IPS-18c (cell line): ENCODE measurements around the gene ABCC1.

Source experiments
- H3K4me3 ChIP-seq: 2 replicates; pipeline ENCODE4 v1.7.0; 2013; ENCODE audit warnings: low read depth, mild to moderate bottlenecking, low read length, moderate library complexity; ENCODE audit not compliant: insufficient read depth
- H3K9me3 ChIP-seq: one replicate; pipeline ENCODE4 v1.6.1; 2013; ENCODE audit warnings: mild to moderate bottlenecking, low read length, moderate library complexity; ENCODE audit not compliant: control insufficient read depth, insufficient read depth

The ABCC1 gene

GRCh38 chr16:16042076-16042475, 92.7 kb downstream of the ABCC1 start:
- Histone ChIP-seq H3K9me3 (no peaks in the 10 kb centered on the region), H3K4me3 (no peak overlapping the region)

DNA sequence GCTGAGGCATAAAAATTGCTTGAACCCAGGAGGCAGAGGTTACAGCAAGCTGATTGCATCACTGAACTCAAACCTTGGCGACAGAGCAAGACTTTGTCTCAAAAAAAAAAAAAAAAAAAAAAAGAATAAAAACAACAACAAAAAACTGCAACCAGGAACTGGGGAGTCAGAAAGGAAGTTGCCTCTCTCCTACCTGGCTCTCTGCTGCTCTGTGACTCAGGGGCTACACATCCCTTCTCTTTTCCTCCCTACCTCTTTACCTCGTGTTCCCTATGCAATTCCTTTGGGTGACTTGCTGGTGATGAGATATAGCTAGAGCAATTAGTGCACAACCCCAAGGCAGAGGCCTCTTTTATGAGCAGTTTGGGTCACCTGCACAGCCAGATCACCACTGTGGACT, 95.9 kb downstream of the ABCC1 start:
- H3K9me3 ChIP-seq = no peaks in the 10 kb centered on the region
- no peak overlapping the region for H3K4me3 ChIP-seq

DNA sequence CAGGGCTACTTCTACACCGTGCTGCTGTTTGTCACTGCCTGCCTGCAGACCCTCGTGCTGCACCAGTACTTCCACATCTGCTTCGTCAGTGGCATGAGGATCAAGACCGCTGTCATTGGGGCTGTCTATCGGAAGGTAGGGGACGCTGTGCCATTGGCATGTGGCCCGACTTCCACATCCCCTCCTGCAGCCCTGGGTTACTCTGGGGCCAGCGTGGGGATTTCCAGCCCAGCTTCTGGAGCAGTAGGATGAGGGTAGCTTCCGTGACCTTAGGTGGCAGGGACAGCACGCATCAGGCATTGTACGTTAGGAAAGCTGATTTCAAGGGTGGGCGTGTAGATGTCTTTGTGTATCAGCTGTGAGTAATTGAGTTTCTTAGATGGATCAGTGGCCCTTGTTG, 96.5 kb downstream of the ABCC1 start:
- no peak overlapping the region for H3K4me3 ChIP-seq

DNA sequence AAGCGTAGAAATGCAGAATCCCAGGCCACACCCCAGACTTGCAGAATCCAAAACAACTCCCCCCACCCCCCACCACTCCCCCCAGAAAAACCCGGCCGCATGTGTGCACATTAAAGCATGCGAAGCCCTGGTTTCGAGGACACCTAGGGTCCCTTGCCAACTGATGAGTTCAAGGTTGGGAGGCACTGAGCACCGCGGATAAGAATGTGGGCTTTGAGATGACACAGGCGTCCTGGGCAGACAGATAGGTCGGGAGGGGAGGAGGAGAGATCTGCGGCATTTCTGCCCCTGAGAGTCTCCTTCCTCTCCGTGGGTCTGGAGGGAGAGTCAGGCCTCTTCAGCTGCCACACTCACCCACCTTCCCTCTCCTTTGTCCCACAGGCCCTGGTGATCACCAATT, 98.3 kb downstream of the ABCC1 start:
- Histone ChIP-seq H3K4me3 (no peak overlapping the region), H3K9me3 (no peaks in the 10 kb centered on the region)

More for the DNA sequence above, 96.5 kb downstream of the ABCC1 start:
- no peaks in the 10 kb centered on the region for H3K9me3 ChIP-seq

DNA sequence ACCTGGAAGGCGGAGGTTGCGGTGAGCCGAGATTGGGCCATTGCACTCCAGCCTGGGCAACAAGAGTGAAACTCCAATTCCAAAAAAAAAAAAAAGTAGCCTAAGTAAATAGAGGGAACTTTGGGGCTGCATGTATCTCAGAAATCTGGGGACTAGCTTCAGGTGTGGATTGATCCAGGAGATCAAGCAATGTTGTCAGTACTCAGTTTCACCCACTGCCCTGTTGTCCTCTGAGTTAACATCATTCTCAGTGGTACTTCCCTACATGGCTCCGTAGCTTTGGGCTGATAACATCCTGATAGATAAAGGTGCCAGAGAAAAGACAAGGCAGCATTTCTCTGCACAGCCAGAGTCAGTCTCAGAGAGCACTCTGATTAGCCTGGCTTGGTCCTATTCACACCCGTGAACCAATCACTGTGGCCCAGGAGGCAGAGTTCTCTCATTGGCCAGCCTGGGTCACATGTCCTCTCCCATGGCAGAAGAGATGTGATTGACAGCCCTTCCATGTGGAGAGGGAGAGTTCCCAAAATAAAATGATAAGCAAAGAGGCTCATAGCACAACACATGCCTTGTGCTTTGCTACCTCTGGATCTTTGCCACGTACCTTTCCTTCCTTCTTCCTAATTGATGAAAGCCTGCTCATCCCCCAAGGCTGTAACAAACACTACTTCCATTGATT, 99.6 kb downstream of the ABCC1 start:
- Histone ChIP-seq H3K9me3 (no peaks in the 10 kb centered on the region), H3K4me3 (no peak overlapping the region)

DNA sequence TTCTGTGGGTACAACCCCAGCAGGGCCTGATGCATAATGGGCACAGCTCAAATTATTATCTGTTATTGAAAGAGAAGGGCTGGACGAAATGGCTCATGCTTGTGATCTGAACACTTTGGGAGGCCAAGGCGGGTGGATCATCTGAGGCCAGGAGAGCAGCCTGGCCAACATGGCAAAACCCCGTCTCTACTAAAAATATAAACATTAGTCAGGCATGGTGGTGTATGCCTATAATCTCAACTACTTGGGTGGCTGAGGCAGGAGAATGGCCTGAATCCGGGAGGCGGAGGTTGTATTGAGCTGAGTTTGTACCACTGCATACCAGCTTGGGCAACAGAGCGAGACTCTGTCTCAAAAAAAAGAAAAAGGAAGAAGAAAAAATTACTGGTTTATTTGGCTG, 100.7 kb downstream of the ABCC1 start:
- Histone ChIP-seq H3K9me3 (no peaks in the 10 kb centered on the region), H3K4me3 (no peak overlapping the region)

GRCh38 chr16:16051132-16051531, 101.7 kb downstream of the ABCC1 start:
- H3K9me3 ChIP-seq = no peaks in the 10 kb centered on the region
- H3K4me3 ChIP-seq = no peak overlapping the region

DNA sequence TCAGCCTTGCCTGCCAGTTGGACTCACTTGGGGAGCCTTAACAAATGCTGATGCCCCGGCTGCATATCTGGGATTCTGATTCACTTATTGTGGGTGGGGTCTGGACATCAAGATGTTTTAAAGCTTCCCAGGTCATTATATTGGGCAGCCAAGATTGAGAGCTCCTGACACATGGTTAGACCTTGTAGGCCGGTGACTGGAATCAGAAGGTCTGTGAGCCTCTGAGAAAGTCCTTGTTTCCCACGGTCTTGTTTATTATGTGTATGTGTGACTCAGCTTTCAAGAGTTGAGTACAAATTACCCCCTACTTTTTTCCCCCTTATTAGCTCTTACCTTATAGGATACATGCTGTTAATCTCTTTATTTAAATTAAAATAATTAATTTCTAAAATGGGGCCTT, 103.5 kb downstream of the ABCC1 start:
- Histone ChIP-seq H3K4me3 (no peak overlapping the region), H3K9me3 (no peaks in the 10 kb centered on the region)

DNA sequence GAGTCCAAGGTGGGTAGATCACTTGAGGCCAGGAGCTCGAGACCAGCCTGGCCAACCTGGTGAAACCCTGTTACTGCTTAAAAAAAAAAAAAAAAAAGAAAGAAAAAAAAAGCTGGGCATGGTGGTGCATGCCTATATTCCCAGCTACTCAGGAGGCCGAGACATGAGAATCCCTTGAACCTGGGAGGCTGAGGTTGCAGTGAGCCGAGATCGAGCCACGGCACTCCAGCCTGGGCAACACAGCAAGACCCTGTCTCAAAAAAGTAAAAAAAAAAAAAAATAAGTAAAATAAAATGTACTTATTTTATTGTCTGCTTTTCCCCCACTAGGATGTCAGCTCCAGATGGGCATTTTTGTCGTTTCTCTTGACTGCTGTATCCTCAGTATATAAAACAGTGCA, 107.7 kb downstream of the ABCC1 start:
- H3K4me3 ChIP-seq = no peak overlapping the region
- H3K9me3 ChIP-seq = no peaks in the 10 kb centered on the region

DNA sequence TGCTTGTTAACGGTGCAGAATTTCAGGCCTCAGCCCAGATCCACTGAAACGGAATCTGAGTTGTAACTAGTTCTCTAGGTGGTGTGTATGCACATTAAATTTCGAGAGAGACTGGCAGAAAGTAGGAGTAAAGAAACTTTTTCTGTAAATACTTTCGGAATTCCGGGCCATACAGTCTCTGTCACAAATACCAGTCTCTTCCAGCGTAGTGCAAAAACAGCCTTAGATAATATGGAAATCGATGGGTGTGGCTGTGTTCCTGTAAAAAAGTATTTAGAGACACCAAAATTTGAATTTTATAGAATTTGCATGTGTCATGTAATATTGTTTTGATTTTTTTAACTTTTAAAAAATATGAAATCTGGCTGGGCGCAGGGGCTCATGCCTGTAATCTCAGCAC, 109.7 kb downstream of the ABCC1 start:
- H3K4me3 ChIP-seq = no peak overlapping the region
- no peaks in the 10 kb centered on the region for H3K9me3 ChIP-seq

GRCh38 chr16:16059895-16060590, 110.6 kb downstream of the ABCC1 start:
- H3K4me3 ChIP-seq = no peak overlapping the region
- H3K9me3 ChIP-seq = no peaks in the 10 kb centered on the region

DNA sequence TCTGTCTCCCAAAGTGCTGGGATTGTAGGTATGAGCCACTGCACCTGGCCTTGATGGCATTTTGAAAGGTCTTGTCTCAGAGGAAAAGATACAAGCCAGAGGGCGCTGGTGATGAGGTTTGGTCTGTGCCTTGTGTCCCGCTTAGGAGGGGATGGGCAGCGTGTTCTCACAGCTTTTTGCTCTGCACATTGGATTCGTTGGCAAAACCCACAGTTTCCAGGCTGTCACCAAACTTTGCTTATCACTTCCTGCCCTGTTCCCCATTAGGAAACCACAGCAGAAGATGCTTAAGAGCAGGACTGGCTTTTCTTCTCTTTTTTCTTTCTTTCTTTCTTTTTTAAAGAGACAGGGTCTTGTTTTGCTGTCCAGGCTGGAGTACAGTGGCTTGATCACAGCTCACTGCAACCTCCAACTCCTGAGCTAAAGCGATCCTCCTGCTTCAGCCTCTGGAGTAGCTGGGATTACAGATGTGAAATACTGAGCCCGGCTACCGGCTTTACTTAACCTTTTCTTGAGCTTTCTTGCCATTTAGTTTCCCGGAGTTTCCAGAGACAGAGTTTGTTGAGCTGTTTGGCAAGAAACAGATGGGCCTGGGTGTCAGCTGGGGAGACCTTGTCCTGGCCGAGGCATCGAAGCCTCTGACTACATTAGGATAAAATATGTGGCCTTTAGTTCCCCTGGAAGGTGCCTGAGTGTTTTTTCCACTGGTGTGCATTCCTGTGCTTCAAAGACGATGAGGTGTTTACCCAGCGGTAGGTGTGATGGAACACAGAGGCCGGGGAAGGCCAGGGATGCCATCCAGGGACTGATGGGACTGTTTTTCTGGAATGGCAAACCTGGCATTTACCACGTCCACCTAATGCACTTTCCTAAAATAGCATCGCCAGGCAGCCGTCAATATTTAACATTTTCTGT, 112.9 kb downstream of the ABCC1 start:
- Histone ChIP-seq H3K4me3 (no peak overlapping the region), H3K9me3 (no peaks in the 10 kb centered on the region)

DNA sequence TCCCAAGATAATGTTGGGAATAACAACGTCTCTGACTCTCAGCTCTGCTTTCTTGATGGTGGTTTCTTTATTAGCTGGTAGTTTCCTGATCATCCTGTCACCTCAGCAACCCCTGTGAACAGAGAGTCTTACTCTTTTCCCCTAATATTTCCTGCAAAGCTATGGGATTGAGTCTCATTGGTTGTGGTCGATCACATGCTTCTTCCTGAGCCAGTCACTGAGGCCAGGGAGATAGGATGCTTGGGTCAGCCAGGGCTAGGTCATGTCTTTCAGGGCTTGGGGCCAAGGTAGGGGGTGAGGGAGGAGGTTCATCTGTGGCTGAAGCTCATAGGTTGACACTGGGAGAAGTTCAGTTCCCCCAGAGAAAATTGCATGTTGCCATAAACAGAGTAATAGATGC, 114.3 kb downstream of the ABCC1 start:
- H3K9me3 ChIP-seq = no peaks in the 10 kb centered on the region
- no peak overlapping the region for H3K4me3 ChIP-seq

DNA sequence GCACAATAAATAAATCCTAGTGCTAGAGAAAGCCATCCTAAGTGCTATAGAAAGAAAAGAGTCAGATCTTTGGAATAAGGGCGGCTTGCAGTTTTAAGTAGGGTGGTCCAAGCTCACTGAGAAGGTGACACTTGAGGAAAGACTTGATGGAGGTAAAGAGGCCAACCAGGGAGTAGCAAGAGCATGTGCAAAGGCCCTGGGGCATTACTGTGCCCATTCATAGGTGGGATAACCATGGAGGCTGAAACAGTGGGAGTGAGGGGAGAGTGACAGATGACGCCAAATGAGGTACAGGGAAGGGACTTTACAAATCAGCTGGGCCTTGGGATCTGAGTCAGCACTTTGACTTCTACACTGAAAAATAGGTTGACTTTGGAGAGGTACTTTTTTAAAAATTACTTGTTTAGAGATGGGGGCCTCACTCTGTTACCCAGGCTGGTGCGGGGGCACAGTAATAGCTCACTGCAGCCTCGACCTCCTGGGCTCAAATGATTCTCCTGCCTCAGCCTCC, 115.5 kb downstream of the ABCC1 start:
- Histone ChIP-seq H3K9me3 (no peaks in the 10 kb centered on the region), H3K4me3 (no peak overlapping the region)

DNA sequence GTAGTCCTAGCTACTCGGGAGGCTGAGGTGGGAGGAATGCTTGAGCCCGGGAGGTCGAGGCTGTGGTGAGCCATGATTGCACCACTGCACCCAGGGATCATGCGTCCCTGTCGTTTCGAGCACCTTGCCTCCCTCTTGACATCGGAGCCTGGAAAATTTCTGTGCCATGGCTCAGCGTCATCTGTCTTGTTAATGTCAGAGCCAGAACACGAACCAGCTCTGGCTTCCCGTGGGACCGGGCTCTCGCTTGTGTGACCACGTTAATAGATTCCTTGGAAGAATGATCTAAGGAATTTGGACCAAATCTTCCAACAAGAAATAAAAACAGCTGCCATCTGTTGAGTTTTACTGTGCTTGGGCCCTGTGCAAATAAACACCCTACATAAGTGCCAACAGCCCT, 117.7 kb downstream of the ABCC1 start:
- no peak overlapping the region for H3K4me3 ChIP-seq
- peaks cover 2% of the 10 kb centered on the region for H3K9me3 ChIP-seq

DNA sequence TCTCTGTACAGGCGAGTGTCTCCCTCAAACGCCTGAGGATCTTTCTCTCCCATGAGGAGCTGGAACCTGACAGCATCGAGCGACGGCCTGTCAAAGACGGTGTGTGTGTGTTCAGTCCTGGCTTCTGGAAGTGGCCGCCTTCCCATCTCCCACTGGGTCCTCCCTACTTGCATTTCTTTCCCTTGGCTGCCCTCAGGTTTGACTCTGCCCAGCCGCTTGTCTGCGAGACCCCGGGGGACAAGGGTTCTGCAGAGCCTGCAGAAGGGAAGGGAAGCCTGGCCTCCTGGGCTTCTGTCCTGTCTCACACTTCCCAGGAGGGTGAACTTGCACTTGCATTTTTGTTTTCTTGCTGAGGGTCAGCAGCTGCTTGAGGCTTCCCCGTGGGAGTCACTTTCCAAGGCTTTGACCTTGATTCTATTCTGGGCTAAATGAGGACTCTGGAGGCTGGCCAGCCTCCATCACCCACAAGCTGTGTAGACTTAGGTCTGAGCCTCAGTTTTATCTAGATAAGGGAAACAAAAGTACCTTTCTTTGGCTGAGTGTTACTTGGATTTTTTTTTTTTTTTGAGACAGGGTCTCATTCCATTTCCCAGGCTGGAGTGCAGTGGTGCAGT, 122.3 kb downstream of the ABCC1 start:
- Histone ChIP-seq H3K9me3 (peaks cover 2% of the 10 kb centered on the region), H3K4me3 (no peak overlapping the region)

GRCh38 chr16:16073001-16073545, 123.7 kb downstream of the ABCC1 start:
- H3K9me3 ChIP-seq = peaks cover 2% of the 10 kb centered on the region
- no peak overlapping the region for H3K4me3 ChIP-seq
